ENCODE measurements around the gene HOXB1.

HOXB1 gene

GRCh38 chr17:48522031-48522653, 8.7 kb downstream of the HOXB1 start:
- Histone ChIP-seq H3K27ac (ENCODE audit: low read length) (peak overlapping the region; percentile 16), H3K36me3 (ENCODE audit: control insufficient read depth in 1 of 2, insufficient read depth in 2 of 2, low read length in 2 of 2) (no peaks in the 10 kb centered on the region), H3K4me3 (ENCODE audit: low read depth in 1 of 2, low read length in 2 of 2) (peak overlapping the region in 1 of 2 donors; percentile 28), H3K9me3 (ENCODE audit: control insufficient read depth in 1 of 2, low read length in 2 of 2) (no peaks in the 10 kb centered on the region), H3K27me3 (ENCODE audit: low read depth, low read length) (no peaks in the 10 kb centered on the region), H3K4me1 (ENCODE audit: control insufficient read depth in 1 of 2, insufficient read depth in 2 of 2, low read length in 2 of 2) (peaks cover 12 to 23% of the 10 kb centered on the region in 2 donors)

GRCh38 chr17:48520631-48521079, 10.2 kb downstream of the HOXB1 start:
- H3K27ac ChIP-seq (ENCODE audit: low read length), result no peak overlapping the region
- H3K27me3 ChIP-seq (ENCODE audit: low read depth, low read length), result no peaks in the 10 kb centered on the region
- peaks cover 12 to 23% of the 10 kb centered on the region in 2 donors for H3K4me1 ChIP-seq (ENCODE audit: control insufficient read depth in 1 of 2, insufficient read depth in 2 of 2, low read length in 2 of 2)
- no peaks in the 10 kb centered on the region for H3K9me3 ChIP-seq (ENCODE audit: control insufficient read depth in 1 of 2, low read length in 2 of 2)
- no peak overlapping the region for H3K4me3 ChIP-seq (ENCODE audit: low read depth in 1 of 2, low read length in 2 of 2)
- H3K36me3 ChIP-seq (ENCODE audit: control insufficient read depth in 1 of 2, insufficient read depth in 2 of 2, low read length in 2 of 2), result no peaks in the 10 kb centered on the region

GRCh38 chr17:48519427-48519826, 11.4 kb downstream of the HOXB1 start:
- no peaks in the 10 kb centered on the region for H3K27me3 ChIP-seq (ENCODE audit: low read depth, low read length)
- peaks cover 12 to 23% of the 10 kb centered on the region in 2 donors for H3K4me1 ChIP-seq (ENCODE audit: control insufficient read depth in 1 of 2, insufficient read depth in 2 of 2, low read length in 2 of 2)

GRCh38 chr17:48517478-48517877, 13.3 kb downstream of the HOXB1 start:
- Histone ChIP-seq H3K27me3 (ENCODE audit: low read depth, low read length) (no peaks in the 10 kb centered on the region), H3K27ac (ENCODE audit: low read length) (no peak overlapping the region), H3K36me3 (ENCODE audit: control insufficient read depth in 1 of 2, insufficient read depth in 2 of 2, low read length in 2 of 2) (no peaks in the 10 kb centered on the region), H3K4me3 (ENCODE audit: low read depth in 1 of 2, low read length in 2 of 2) (no peak overlapping the region), H3K4me1 (ENCODE audit: control insufficient read depth in 1 of 2, insufficient read depth in 2 of 2, low read length in 2 of 2) (peaks cover 7 to 10% of the 10 kb centered on the region in 2 donors), H3K9me3 (ENCODE audit: control insufficient read depth in 1 of 2, low read length in 2 of 2) (no peaks in the 10 kb centered on the region)

More at GRCh38 chr17:48519427-48519826, 11.4 kb downstream of the HOXB1 start:
- Histone ChIP-seq H3K27ac (ENCODE audit: low read length) (no peak overlapping the region), H3K9me3 (ENCODE audit: control insufficient read depth in 1 of 2, low read length in 2 of 2) (no peaks in the 10 kb centered on the region), H3K36me3 (ENCODE audit: control insufficient read depth in 1 of 2, insufficient read depth in 2 of 2, low read length in 2 of 2) (no peaks in the 10 kb centered on the region), H3K4me3 (ENCODE audit: low read depth in 1 of 2, low read length in 2 of 2) (no peak overlapping the region)

GRCh38 chr17:48515925-48516900, 14.6 kb downstream of the HOXB1 start:
- Histone ChIP-seq H3K36me3 (ENCODE audit: control insufficient read depth in 1 of 2, insufficient read depth in 2 of 2, low read length in 2 of 2) (no peaks in the 10 kb centered on the region), H3K27me3 (ENCODE audit: low read depth, low read length) (no peaks in the 10 kb centered on the region), H3K27ac (ENCODE audit: low read length) (no peak overlapping the region), H3K9me3 (ENCODE audit: control insufficient read depth in 1 of 2, low read length in 2 of 2) (no peaks in the 10 kb centered on the region), H3K4me3 (ENCODE audit: low read depth in 1 of 2, low read length in 2 of 2) (no peak overlapping the region), H3K4me1 (ENCODE audit: control insufficient read depth in 1 of 2, insufficient read depth in 2 of 2, low read length in 2 of 2) (no peaks in the 10 kb centered on the region)

- H3K9me3 ChIP-seq (ENCODE audit: control insufficient read depth in 1 of 2, low read length in 2 of 2), result no peaks in the 10 kb centered on the region
- no peak overlapping the region for H3K4me3 ChIP-seq (ENCODE audit: low read depth in 1 of 2, low read length in 2 of 2)
- H3K27me3 ChIP-seq (ENCODE audit: low read depth, low read length), result no peaks in the 10 kb centered on the region
- no peaks in the 10 kb centered on the region for H3K4me1 ChIP-seq (ENCODE audit: control insufficient read depth in 1 of 2, insufficient read depth in 2 of 2, low read length in 2 of 2)
- H3K27ac ChIP-seq (ENCODE audit: low read length), result no peak overlapping the region
- no peaks in the 10 kb centered on the region for H3K36me3 ChIP-seq (ENCODE audit: control insufficient read depth in 1 of 2, insufficient read depth in 2 of 2, low read length in 2 of 2)
These were observed 16.3 kb downstream of the HOXB1 start for GRCh38 chr17:48514477-48514876.

- no peaks in the 10 kb centered on the region for H3K4me1 ChIP-seq (ENCODE audit: control insufficient read depth in 1 of 2, insufficient read depth in 2 of 2, low read length in 2 of 2)
- H3K27ac ChIP-seq (ENCODE audit: low read length), result peak overlapping the region; percentile 46
- peak overlapping the region in 1 of 2 donors; percentile 52 for H3K4me3 ChIP-seq (ENCODE audit: low read depth in 1 of 2, low read length in 2 of 2)
- no peaks in the 10 kb centered on the region for H3K9me3 ChIP-seq (ENCODE audit: control insufficient read depth in 1 of 2, low read length in 2 of 2)
- no peaks in the 10 kb centered on the region for H3K36me3 ChIP-seq (ENCODE audit: control insufficient read depth in 1 of 2, insufficient read depth in 2 of 2, low read length in 2 of 2)
- no peaks in the 10 kb centered on the region for H3K27me3 ChIP-seq (ENCODE audit: low read depth, low read length)
These were observed 16.9 kb downstream of the HOXB1 start for GRCh38 chr17:48513666-48514455.

GRCh38 chr17:48513097-48513496, 17.7 kb downstream of the HOXB1 start:
- no peaks in the 10 kb centered on the region for H3K9me3 ChIP-seq (ENCODE audit: control insufficient read depth in 1 of 2, low read length in 2 of 2)
- no peaks in the 10 kb centered on the region for H3K27me3 ChIP-seq (ENCODE audit: low read depth, low read length)
- peak overlapping the region; percentile 46 for H3K27ac ChIP-seq (ENCODE audit: low read length)
- peak overlapping the region in 1 of 2 donors; percentile 52 for H3K4me3 ChIP-seq (ENCODE audit: low read depth in 1 of 2, low read length in 2 of 2)
- no peaks in the 10 kb centered on the region for H3K4me1 ChIP-seq (ENCODE audit: control insufficient read depth in 1 of 2, insufficient read depth in 2 of 2, low read length in 2 of 2)
- H3K36me3 ChIP-seq (ENCODE audit: control insufficient read depth in 1 of 2, insufficient read depth in 2 of 2, low read length in 2 of 2), result no peaks in the 10 kb centered on the region

- H3K4me1 ChIP-seq (ENCODE audit: control insufficient read depth in 1 of 2, insufficient read depth in 2 of 2, low read length in 2 of 2), result peaks cover 0 to 2% of the 10 kb centered on the region in 2 donors
- H3K36me3 ChIP-seq (ENCODE audit: control insufficient read depth in 1 of 2, insufficient read depth in 2 of 2, low read length in 2 of 2), result no peaks in the 10 kb centered on the region
- no peaks in the 10 kb centered on the region for H3K9me3 ChIP-seq (ENCODE audit: control insufficient read depth in 1 of 2, low read length in 2 of 2)
- H3K27me3 ChIP-seq (ENCODE audit: low read depth, low read length), result no peaks in the 10 kb centered on the region
- H3K27ac ChIP-seq (ENCODE audit: low read length), result no peak overlapping the region
- no peak overlapping the region for H3K4me3 ChIP-seq (ENCODE audit: low read depth in 1 of 2, low read length in 2 of 2)
These were observed 19.8 kb downstream of the HOXB1 start for GRCh38 chr17:48510761-48511604.

- Histone ChIP-seq H3K27ac (ENCODE audit: low read length) (no peak overlapping the region), H3K36me3 (ENCODE audit: control insufficient read depth in 1 of 2, insufficient read depth in 2 of 2, low read length in 2 of 2) (no peaks in the 10 kb centered on the region), H3K27me3 (ENCODE audit: low read depth, low read length) (no peaks in the 10 kb centered on the region), H3K4me1 (ENCODE audit: control insufficient read depth in 1 of 2, insufficient read depth in 2 of 2, low read length in 2 of 2) (peaks cover 0 to 8% of the 10 kb centered on the region in 2 donors), H3K4me3 (ENCODE audit: low read depth in 1 of 2, low read length in 2 of 2) (no peak overlapping the region), H3K9me3 (ENCODE audit: control insufficient read depth in 1 of 2, low read length in 2 of 2) (no peaks in the 10 kb centered on the region)
These were observed 20.4 kb downstream of the HOXB1 start for GRCh38 chr17:48510381-48510760.
